Measurements from ENCODE around the gene TMTC1.

- TF ChIP-seq GATA3 (IDR thresholded peaks at IDR 0.05; ENCODE audit: low read depth, low read length) (no peak), GATA2 (IDR thresholded peaks at IDR 0.05; ENCODE audit: low read depth, low read length) (no peak)
Measured at GRCh38 chr12:29563636-29564035, 220.1 kb downstream of the TMTC1 start.

All from SH-SY5Y (cell line).